ENCODE data around the gene QRFPR.

- TF ChIP-seq EZH2 (IDR thresholded peaks at IDR 0.05; ENCODE audit: low read length) (no peak), CTCF (optimal IDR thresholded peaks at IDR 0.05 in 1 of 3, IDR thresholded peaks at IDR 0.05 in 1 of 3, conservative IDR thresholded peaks at IDR 0.05 in 1 of 3; ENCODE audit: extremely low read depth in 1 of 3, insufficient read depth in 2 of 3, low read length in 3 of 3) (no peak)
These were observed 9.5 kb upstream of the QRFPR start for GRCh38 chr4:121390335-121390734.
